Ascending aorta (tissue), 2 donors: ENCODE measurements around the gene NTN3. TPM values are rescaled to one million over a fixed set of nuclear protein-coding genes. Genes with fewer than 3 reads are reported as not detected.
"Not testable (repeated sequence)": the region's sequence is repeated elsewhere in the genome, so short reads cannot be mapped to it uniquely, and the experiment has no call there.

Experiments
- DNase-seq, 2 donors: peaks; one replicate each; pipeline ENCODE4 v3.0.0-alpha.2; 2019; ENCODE audit warnings: low spot score in 2 of 2
- H3K27ac ChIP-seq, 2 donors: fragments of 200-600 bp; sonication (generic); one replicate each; pipeline ENCODE4 v1.5.1; 2016 to 2017; ENCODE audit warnings: mild to moderate bottlenecking in 1 of 2
- H3K27me3 ChIP-seq: fragments of 200-600 bp; sonication (generic); one replicate; pipeline ENCODE4 v1.5.1; 2017
- H3K36me3 ChIP-seq, 2 donors: fragments of 200-600 bp; sonication (generic); one replicate each; pipeline ENCODE4 v1.5.1; 2016
- H3K4me1 ChIP-seq, 2 donors: fragments of 200-600 bp; sonication (generic); one replicate each; pipeline ENCODE4 v1.5.1; 2016 to 2017; ENCODE audit warnings: mild to moderate bottlenecking in 1 of 2
- H3K4me3 ChIP-seq, 2 donors: fragments of 200-600 bp; sonication (generic); one replicate each; pipeline ENCODE4 v1.5.1; 2016 to 2017; ENCODE audit warnings: mild to moderate bottlenecking in 1 of 2
- H3K9me3 ChIP-seq, 2 donors: fragments of 200-600 bp; sonication (generic); one replicate each; pipeline ENCODE4 v1.5.1; 2016
- CTCF ChIP-seq, 3 experiments: fragments of 200-600 bp in 2 of 3; fragments of 450-650 bp in 1 of 3; sonication (generic) in 2 of 3; IDR thresholded peaks; one replicate each; pipeline ENCODE4 v1.5.1; 2016 to 2019; ENCODE audit warnings: antibody characterized with exemption in 3 of 3, mild to moderate bottlenecking in 1 of 3, moderate library complexity in 1 of 3
- intact Hi-C: fragments of 100-400 bp; cut with DNase I; formaldehyde crosslinking; loops from one replicate; pipeline ENCODE4 v1.15.1; 2023
- total RNA-seq: library from RNA; depleted of rRNA; stranded (reverse); fragments of >200 nt; gene quantifications from one replicate; pipeline ENCODE4 v1.1.0, GENCODE V29; 2016

NTN3 gene
- total RNA-seq, 1 donor from 2014 or later: not detected

- Histone ChIP-seq H3K4me1 (peaks cover 3 to 7% of the 10 kb centered on the region in 2 donors), H3K27me3 (no peaks in the 10 kb centered on the region), H3K27ac (peak within 1 kb of the TSS; percentile 57 to 68), H3K36me3 (no peaks in the 10 kb centered on the region), H3K9me3 (no peaks in the 10 kb centered on the region), H3K4me3 (peak within 1 kb of the TSS; percentile 57 to 93)
- TF ChIP-seq CTCF (IDR thresholded peaks at IDR 0.05): peak in 1 of 3 experiments; percentile 38
- DNase-seq: peak; percentile 88 to 98
- intact Hi-C loops: loop anchor here (1.0 to 10.0 kb wide), 6 partner anchors 31 to 326 kb away; partner anchors contain the start of genes ABCA3, RNPS1, SRRM2 and TBC1D24
These were observed 41.9 kb upstream of the NTN3 start, which contains the start of gene CCNF for GRCh38 chr16:2429034-2429770. TSS of gene CCNF (plus strand) at chr16:2429447. CDS start at chr16:2429482, 35 bp downstream.

- Histone ChIP-seq H3K4me1 (peaks cover 3 to 7% of the 10 kb centered on the region in 2 donors), H3K9me3 (no peaks in the 10 kb centered on the region), H3K27ac (peak overlapping the region; percentile 23 to 45), H3K27me3 (no peaks in the 10 kb centered on the region), H3K4me3 (peak overlapping the region; percentile 57 to 93), H3K36me3 (no peaks in the 10 kb centered on the region)
- intact Hi-C loops: loop anchor here (1.0 to 10.0 kb wide), 6 partner anchors 30 to 325 kb away; partner anchors contain the start of genes ABCA3, RNPS1, SRRM2 and TBC1D24
- no peak for TF ChIP-seq CTCF (IDR thresholded peaks at IDR 0.05)
- DNase-seq: no peak
These were observed 41.1 kb upstream of the NTN3 start for GRCh38 chr16:2429771-2430663.

GRCh38 chr16:2432286-2432685 is 38.8 kb upstream of the NTN3 start:
- Histone ChIP-seq H3K36me3 (no peaks in the 10 kb centered on the region), H3K27ac (no peak overlapping the region), H3K4me3 (no peak overlapping the region), H3K27me3 (no peaks in the 10 kb centered on the region), H3K9me3 (no peaks in the 10 kb centered on the region), H3K4me1 (peaks cover 3 to 7% of the 10 kb centered on the region in 2 donors)
- no peak for DNase-seq
- no peak for TF ChIP-seq CTCF (IDR thresholded peaks at IDR 0.05)
- intact Hi-C loops: no loop called here

GRCh38 chr16:2432801-2433505 is 38.1 kb upstream of the NTN3 start:
- Histone ChIP-seq H3K9me3 (no peaks in the 10 kb centered on the region), H3K27ac (no peak overlapping the region), H3K4me3 (no peak overlapping the region), H3K27me3 (no peaks in the 10 kb centered on the region), H3K36me3 (no peaks in the 10 kb centered on the region), H3K4me1 (peaks cover 3 to 7% of the 10 kb centered on the region in 2 donors)
- intact Hi-C loops: no loop called here
- no peak for TF ChIP-seq CTCF (IDR thresholded peaks at IDR 0.05)
- DNase-seq: no peak

GRCh38 chr16:2435236-2435635 is 35.9 kb upstream of the NTN3 start:
- H3K4me1 ChIP-seq, H3K4me3 ChIP-seq, H3K27me3 ChIP-seq, H3K9me3 ChIP-seq, DNase-seq, intact Hi-C loops, H3K36me3 ChIP-seq, H3K27ac ChIP-seq: not testable (repeated sequence)
